Mammary epithelial cell (primary cell): ENCODE measurements around the gene NRDC.

ENCODE experiments used
- CTCF ChIP-seq, 2 donors: IDR thresholded peaks in 1 of 2; conservative IDR thresholded peaks in 1 of 2; 2 replicates each; pipeline ENCODE4 v1.5.1; 2011 to 2012; ENCODE audit warnings: inconsistent platforms in 2 of 2, low read length in 2 of 2, mild to moderate bottlenecking in 2 of 2, control low read depth in 1 of 2, low read depth in 1 of 2; ENCODE audit not compliant: insufficient read depth in 1 of 2; ENCODE audit errors: extremely low read depth in 1 of 2
- EZH2 ChIP-seq: IDR thresholded peaks from 2 replicates; pipeline ENCODE4 v1.6.1; 2012; ENCODE audit warnings: low read length, inconsistent platforms, borderline replicate concordance

DNA sequence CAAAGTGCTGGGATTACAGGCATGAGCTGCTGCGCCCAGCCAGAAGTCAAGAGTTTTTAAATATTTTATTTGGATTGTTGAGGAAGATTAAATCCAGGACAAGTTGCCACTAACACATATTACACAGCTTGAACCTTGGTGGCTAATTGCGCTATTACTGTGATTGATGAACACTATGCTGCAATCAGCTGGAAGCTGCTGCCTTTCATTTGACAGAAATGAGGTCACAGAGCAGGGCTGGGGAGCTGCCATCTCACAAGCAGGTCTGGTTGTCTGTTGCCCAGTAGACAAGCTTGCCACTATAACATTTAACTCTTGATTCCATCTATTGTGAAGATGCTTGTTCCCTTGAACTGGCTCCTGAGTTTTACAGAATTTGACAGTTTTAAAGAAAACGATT lies 37.4 kb upstream of the NRDC start:
- TF ChIP-seq CTCF (conservative IDR thresholded peaks at IDR 0.05 in 1 of 2, IDR thresholded peaks at IDR 0.05 in 1 of 2; ENCODE audit: extremely low read depth in 1 of 2, insufficient read depth in 1 of 2, low read depth in 1 of 2, low read length in 2 of 2) (no peak), EZH2 (no peak)
